Measurements from ENCODE around the gene LRRC37B.
A peak's percentile ranks its signal among the peaks of the same experiment; 100 is the strongest.
"Not testable (repeated sequence)": the region's sequence is repeated elsewhere in the genome, so short reads cannot be mapped to it uniquely, and the experiment has no call there.

LRRC37B gene

DNA sequence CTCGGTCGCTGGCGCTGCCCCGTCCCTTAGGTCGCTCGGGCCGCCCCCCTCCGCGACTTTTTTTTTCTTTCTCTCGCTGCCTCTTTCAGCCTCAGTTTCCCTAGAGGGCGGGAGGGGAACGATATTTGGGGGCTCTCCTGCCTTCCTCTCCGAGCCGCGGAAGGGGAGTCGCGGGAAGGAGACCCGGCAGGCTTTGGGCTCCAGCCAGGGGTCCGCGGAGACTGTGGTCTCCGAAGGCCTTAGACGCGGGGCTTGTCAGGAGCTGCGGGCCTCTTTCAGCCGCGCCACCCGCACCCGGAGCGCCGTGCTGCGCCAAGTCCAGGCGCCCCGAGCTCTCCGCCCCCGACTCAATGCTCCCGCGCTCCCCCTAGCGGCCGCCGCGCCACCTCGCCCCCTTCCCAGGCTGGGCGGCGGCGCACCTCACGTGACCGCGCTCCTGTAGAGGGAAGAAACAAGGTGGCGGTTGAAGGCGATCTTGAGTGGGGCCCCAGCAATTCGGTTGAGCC is at the start of gene LRRC37B:
LRRC37B (plus strand) TSS at position 427 of the 506 bp plus-strand sequence. CDS start 14,010 bp downstream, outside the sequence.
- peak; percentile 89 for DNase-seq

GRCh38 chr17:31964131-31964530 is 43.1 kb upstream of the LRRC37B start:
- not testable (repeated sequence) for DNase-seq

- DNase-seq: no peak
Observed at GRCh38 chr17:31967648-31968047, 39.5 kb upstream of the LRRC37B start.

DNA sequence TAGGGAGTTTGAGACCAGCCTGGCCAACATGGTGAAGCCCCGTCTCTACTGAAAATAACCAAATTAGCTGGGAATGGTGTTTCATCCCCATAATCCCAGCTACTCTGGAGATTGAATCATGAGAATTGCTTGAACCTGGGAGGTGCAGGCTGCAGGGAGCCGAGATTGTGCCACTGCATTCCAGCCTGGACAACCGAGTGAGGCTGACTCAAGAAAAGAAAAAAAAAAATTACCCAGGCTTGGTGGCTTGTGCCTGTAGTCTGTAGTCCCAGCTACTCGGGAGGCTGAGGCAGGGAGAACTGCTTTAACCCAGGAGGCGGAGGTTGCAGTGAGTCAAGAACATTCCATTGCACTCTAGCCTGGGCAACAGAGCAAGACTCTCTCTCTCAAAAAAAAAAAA is 36.8 kb upstream of the LRRC37B start:
- not testable (repeated sequence) for DNase-seq

- DNase-seq: not testable (repeated sequence)
Observed at GRCh38 chr17:31974269-31975071, 32.7 kb upstream of the LRRC37B start.

DNA sequence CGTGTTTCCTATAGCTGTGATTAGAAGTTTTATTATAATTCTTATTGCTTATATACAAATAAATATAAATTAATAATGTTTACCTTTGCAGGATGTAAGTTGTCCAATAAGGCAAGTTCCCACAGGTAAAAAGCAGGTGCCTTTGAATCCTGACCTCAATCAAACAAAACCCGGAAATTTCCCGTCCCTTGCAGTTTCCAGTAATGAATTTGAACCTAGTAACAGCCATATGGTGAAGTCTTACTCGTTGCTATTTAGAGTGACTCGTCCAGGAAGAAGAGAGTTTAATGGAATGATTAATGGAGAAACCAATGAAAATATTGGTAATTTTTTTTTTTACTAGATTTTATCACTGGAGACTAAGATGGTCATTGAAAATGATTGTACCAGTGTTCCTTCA is 31.8 kb upstream of the LRRC37B start:
- DNase-seq: not testable (repeated sequence)

DNA sequence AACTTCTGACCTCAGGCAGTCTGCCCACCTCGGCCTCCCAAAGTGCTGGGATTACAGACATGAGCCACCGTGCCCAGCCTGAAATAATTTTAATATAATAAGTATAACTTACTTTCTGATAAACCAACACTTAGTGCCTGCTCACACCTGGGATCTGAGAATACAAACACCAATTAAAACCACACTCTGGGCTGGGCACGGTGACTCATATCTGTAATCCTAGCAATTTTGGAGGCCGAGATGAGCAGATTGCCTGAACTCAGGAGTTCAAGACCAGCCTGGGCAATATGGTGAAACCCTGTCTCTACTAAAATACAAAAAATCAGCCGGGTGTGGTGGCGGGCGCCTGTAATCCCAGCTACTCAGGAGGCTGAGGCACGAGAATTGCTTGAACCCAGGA is 15.4 kb upstream of the LRRC37B start:
- DNase-seq: not testable (repeated sequence)

DNA sequence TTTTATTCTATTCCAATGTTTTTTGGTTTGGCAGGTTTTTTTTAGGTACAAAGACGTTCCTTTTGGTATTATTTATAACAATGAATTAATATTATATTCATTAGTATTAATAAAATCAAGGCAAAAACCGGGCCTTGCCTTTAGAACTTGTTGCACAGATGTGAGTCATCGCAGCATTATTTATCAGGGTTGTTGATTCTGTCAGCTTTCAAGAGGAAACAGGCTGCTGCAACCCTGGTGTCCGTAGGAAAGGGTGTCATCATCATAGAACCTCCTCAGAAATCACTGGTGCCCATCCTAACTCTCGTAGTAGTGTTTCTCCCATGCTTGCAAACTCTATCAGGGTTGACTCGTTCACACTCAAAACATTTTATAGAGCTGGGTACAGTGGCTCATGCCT is 10.2 kb upstream of the LRRC37B start:
- DNase-seq: no peak

- DNase-seq: peak; percentile 26
Observed at GRCh38 chr17:32007463-32008298, 498 bp downstream of the LRRC37B start.

GRCh38 chr17:32009262-32009542 is 2.0 kb downstream of the LRRC37B start:
- no peak for DNase-seq

DNA sequence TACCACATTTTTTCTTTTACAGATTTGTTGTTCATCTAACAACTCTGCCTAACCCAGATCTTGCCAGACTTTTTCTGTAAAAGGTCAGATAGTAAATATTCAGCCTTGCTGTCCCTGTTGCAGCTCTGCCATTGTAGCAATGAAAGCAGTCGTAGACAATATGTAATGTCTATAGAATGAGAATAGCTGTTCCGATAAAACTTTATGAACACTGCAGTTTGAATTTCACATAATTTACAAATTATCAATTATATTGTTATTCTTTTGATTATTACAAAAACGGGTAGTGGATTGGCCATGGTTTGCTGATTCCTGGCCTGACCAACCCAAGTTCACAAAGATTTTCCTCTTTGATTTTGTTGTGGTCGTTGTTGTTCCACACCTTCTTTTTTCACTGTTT is 2.9 kb downstream of the LRRC37B start:
- no peak for DNase-seq

- DNase-seq: no peak
Observed at GRCh38 chr17:32015245-32016013, 8.2 kb downstream of the LRRC37B start.

- DNase-seq: no peak
Observed at GRCh38 chr17:32016231-32016630, 9.0 kb downstream of the LRRC37B start.

- DNase-seq: no peak
Observed at GRCh38 chr17:32019228-32019627, 12.0 kb downstream of the LRRC37B start.

GRCh38 chr17:32020943-32021614 is 13.9 kb downstream of the LRRC37B start:
- DNase-seq: no peak

GRCh38 chr17:32021615-32021955 is 14.4 kb downstream of the LRRC37B start:
- no peak for DNase-seq

- not testable (repeated sequence) for DNase-seq
Observed at GRCh38 chr17:32022554-32022953, 15.4 kb downstream of the LRRC37B start.

DNA sequence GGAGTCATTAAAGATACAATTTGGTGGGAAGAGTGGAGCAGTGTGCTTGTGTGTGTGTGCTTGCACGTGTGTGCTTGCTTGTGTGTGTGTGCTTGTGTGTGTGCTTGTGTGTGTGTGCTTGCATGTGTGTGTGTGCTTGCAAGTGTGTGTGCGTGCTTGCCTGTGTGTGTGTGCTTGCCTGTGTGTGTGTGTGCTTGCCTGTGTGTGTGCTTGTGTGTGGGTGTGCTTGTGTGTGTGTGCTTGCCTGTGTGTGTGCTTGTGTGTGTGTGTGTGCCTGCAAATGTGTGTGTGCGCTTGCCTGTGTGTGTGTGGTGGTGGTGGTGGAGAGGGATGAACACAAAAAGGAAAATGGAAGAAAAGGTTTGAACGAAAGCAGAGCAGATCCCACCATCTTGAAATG is 20.1 kb downstream of the LRRC37B start:
- DNase-seq: not testable (repeated sequence)

DNA sequence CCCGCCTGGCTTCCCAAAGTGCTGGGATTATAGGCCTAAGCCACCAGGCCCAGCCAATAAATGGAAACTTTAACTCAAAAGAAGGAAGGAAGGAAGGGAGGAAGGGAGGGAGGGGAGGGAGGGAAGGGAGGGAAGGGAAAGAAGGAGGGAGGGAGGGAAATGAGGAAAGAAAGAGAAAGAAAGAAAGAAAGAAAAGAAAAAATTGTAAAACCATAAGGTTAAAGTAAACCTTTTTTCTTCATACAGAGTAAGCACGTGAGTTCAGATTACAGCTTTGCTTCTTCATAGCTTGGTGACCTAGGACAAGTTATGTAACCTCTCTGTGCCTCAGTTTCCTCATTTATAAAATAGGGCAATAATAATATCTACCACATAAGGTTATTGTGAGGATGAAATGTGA is 26.0 kb downstream of the LRRC37B start:
- DNase-seq: no peak

- not testable (repeated sequence) for DNase-seq
Observed at GRCh38 chr17:32033812-32034211, 26.6 kb downstream of the LRRC37B start.

DNA sequence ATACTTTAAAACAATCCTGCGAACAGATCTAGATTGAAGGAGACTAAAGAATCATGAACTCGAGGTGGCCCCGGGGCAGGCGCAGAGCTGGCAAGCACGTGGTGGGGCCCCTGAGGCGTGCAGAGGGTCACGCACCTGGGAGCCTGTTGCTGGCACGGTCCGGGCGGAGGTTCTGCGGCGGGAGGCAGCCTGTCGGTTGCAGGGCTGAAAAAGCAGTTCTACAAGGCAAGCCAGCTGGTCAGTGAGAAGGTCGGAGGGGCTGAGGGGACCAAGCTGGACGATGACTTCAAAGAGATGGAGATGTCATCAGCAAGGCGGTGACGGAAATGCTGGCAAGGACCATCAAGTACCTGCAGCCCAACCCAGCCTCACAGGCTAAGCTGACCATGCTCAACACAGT is 33.1 kb downstream of the LRRC37B start:
- not testable (repeated sequence) for DNase-seq

DNA sequence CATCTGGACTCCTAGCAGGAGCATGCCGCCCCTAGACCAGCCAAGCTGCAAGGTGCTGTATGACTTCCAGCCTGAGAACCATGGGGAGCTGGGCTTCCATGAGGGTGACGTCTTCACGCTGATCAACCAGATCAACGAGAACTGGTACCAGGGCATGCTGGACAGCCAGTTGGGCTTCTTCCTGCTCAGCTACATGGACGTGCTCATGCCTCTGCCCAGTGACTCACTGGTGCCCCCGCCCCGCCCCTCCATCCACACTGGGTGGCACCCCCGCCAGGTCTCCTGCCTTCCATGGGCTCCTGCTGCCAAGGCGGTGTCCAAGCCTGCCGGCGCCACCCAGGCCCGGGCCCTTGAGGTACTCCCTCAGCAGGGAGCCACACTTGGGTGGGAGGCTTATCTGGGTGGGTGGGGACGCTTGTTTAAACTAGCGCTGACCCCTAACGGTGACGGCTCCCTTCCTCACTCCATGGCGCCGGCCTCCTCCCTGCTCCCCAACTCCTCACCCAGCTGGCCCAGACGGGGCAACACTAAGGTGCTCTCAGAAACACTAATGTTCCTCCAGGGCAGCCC is 34.2 kb downstream of the LRRC37B start:
- DNase-seq: not testable (repeated sequence)
